GM21526 (cell line): Measurements from ENCODE around the gene PXT1.

ENCODE experiments used
- ATAC-seq: cut with Tn5 transposase; IDR thresholded peaks from one replicate; pipeline ENCODE4 v1.9.1; 2021; ENCODE audit warnings: moderate library complexity; ENCODE audit not compliant: unreplicated experiment, low FRiP score

PXT1 gene

GRCh38 chr6:36399970-36400369 is 42.7 kb downstream of the PXT1 start:
- ATAC-seq: no peak

GRCh38 chr6:36392621-36393020 is 50.0 kb downstream of the PXT1 start:
- no peak for ATAC-seq

- no peak for ATAC-seq
Observed at GRCh38 chr6:36389353-36389752, 53.3 kb downstream of the PXT1 start.

- ATAC-seq: no peak
Observed at GRCh38 chr6:36387440-36388303, 55.0 kb downstream of the PXT1 start, which contains the start of gene ETV7. TSS of gene ETV7 (minus strand) at chr6:36387669. CDS start at chr6:36387541, 128 bp downstream.

- no peak for ATAC-seq
Observed at GRCh38 chr6:36386495-36387439, 55.9 kb downstream of the PXT1 start.

GRCh38 chr6:36384095-36384494 is 58.6 kb downstream of the PXT1 start:
- ATAC-seq: no peak

- no peak for ATAC-seq
Observed at GRCh38 chr6:36383606-36384005, 59.0 kb downstream of the PXT1 start.

GRCh38 chr6:36382976-36383375 is 59.7 kb downstream of the PXT1 start:
- ATAC-seq: no peak

- no peak for ATAC-seq
Observed at GRCh38 chr6:36381502-36382389, 60.9 kb downstream of the PXT1 start.

GRCh38 chr6:36380166-36380565 is 62.5 kb downstream of the PXT1 start:
- ATAC-seq: no peak

- no peak for ATAC-seq
Observed at GRCh38 chr6:36378936-36379335, 63.7 kb downstream of the PXT1 start.

GRCh38 chr6:36378243-36378920 is 64.3 kb downstream of the PXT1 start:
- no peak for ATAC-seq

GRCh38 chr6:36377594-36377993 is 65.1 kb downstream of the PXT1 start:
- no peak for ATAC-seq

GRCh38 chr6:36376742-36377141 is 65.9 kb downstream of the PXT1 start:
- ATAC-seq: no peak

GRCh38 chr6:36376183-36376582 is 66.5 kb downstream of the PXT1 start:
- no peak for ATAC-seq

- no peak for ATAC-seq
Observed at GRCh38 chr6:36375644-36376155, 67.0 kb downstream of the PXT1 start.

GRCh38 chr6:36374972-36375371 is 67.7 kb downstream of the PXT1 start:
- ATAC-seq: no peak

GRCh38 chr6:36374194-36374593 is 68.5 kb downstream of the PXT1 start:
- ATAC-seq: no peak

GRCh38 chr6:36373368-36374019 is 69.2 kb downstream of the PXT1 start:
- ATAC-seq: no peak
